Right lobe of liver (tissue), 6 donors: ENCODE measurements around the gene RPLP2. TPM values are rescaled to one million over a fixed set of nuclear protein-coding genes. Genes with fewer than 3 reads are reported as not detected.

Source experiments
- ATAC-seq, 4 donors: fragments of 200-7000 bp; cut with Tn5 transposase; one replicate each; pipeline ENCODE4 v1.9.1; 2020; ENCODE audit warnings: mild to moderate bottlenecking in 4 of 4, moderate library complexity in 4 of 4
- DNase-seq, 3 donors: peaks; one replicate each; pipeline ENCODE4 v3.0.0-alpha.2; 2020
- H3K27ac ChIP-seq, 3 donors: fragments of 200-600 bp; one replicate each; pipeline ENCODE4 v1.8.0; 2022
- H3K27me3 ChIP-seq, 2 donors: fragments of 200-600 bp; one replicate each; pipeline ENCODE4 v1.8.0; 2022
- H3K36me3 ChIP-seq, 4 donors: fragments of 200-600 bp; sonication (generic) in 1 of 4; one replicate each; pipeline versions ENCODE4 v1.5.1 to v1.8.0; 2017 to 2022; ENCODE audit warnings: control low read depth in 1 of 4
- H3K4me1 ChIP-seq, 4 donors: fragments of 200-600 bp; sonication (generic) in 1 of 4; one replicate each; pipeline versions ENCODE4 v1.5.1 to v1.8.0; 2017 to 2022; ENCODE audit warnings: control low read depth in 1 of 4
- H3K4me3 ChIP-seq, 3 donors: fragments of 200-600 bp; one replicate each; pipeline ENCODE4 v1.8.0; 2022
- H3K9me3 ChIP-seq, 4 donors: fragments of 200-600 bp; sonication (generic) in 1 of 4; one replicate each; pipeline versions ENCODE4 v1.5.1 to v1.8.0; 2017 to 2022; ENCODE audit warnings: control low read depth in 1 of 4
- POLR2A ChIP-seq: fragments of 450-650 bp; IDR thresholded peaks from one replicate; pipeline ENCODE4 v1.6.1; 2017; ENCODE audit warnings: antibody characterized with exemption, mild to moderate bottlenecking
- WGBS: methylation state at CpG from one replicate; pipeline ENCODE4 v1.1.6; 2018; ENCODE audit warnings: low coverage, low lambda C conversion rate; ENCODE audit not compliant: insufficient coverage; ENCODE audit errors: missing lambda C conversion rate; 5-methylcytosine and 5-hydroxymethylcytosine counted together
- intact Hi-C, 2 donors: fragments of 100-400 bp; cut with DNase I; formaldehyde crosslinking; loops; one replicate each; pipeline versions ENCODE4 v1.11.2 to v1.14.1; 2022
- total RNA-seq, 6 experiments: library from RNA; depleted of rRNA in 2 of 6; stranded (reverse); fragments of >200 nt in 2 of 6; fragmentation: NEBNext Ultra II Directional in 3 of 6; extraction: Animal tissue kit (Norgen Biotek cat#: 25700) in 3 of 6; gene quantifications; one replicate each; pipeline versions ENCODE4 v1.1.0 to v1.2.4, GENCODE V29; 2016 to 2023
- TF ChIP-seq, protein P1 (sequence below), 4 donors: fragments of 200-600 bp in 3 of 4; fragments of 450-650 bp in 1 of 4; IDR thresholded peaks; one replicate each; pipeline versions ENCODE4 v1.5.1 to v1.8.0; 2016 to 2022; ENCODE audit warnings: antibody characterized with exemption in 4 of 4, mild to moderate bottlenecking in 2 of 4
- donor health status: DM: no; HTN: yes; CAD: no.
- donor health status: DM: no; HTN: no; CAD: no.
- donor health status: DM: no; HTN: no; CAD: no.
- donor health status: DM: no; HTN: yes; CAD: no.
- donor health status: DM: no; HTN: yes; CAD: no.

Gene RPLP2
- total RNA-seq, 6 experiments from 2014 or later = 212 to 574 (median 457) TPM

DNA sequence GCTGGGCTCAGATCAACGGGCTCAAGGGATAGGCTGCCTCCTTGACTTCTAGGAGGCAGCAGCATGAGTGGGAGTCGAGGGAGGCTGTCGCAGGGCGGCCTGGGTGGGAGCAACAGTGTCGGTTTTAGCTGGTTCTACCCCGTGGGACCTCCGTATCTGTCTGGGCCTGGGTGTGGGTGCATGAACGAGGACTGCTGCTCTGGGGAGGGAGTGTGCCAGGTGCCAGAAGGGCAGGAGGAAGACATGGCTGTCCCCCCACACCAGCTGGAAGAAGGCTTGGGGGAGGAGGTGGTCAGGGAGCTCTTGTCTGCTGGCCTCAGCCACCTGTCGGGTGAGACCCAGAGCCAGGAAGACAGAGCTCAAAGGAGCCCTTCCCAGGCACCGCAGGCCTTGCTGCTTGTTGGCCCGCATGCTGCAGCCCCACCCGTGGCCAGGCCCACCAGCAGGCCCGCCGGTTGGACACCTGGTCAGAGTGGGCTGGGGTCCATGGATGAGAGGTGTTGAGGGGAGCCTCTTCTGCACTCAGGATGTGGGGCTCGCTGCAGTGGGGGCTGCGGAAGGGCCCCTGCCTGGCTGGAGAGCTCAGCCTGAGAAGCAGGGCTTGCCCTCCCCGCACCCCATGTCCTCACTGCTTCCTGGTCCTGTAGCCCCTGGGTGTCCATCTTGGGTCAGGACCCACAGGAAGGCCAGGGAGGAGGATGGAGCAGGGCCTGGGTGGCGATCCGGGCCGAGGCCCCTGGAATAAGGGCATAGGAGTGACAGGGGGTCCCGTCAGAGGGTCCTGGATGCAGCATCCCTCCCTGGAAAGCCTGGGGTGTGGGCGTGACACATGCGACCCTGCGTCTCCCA lies 23.3 kb upstream of the RPLP2 start:
- no peak for ATAC-seq
- no peaks in the 10 kb centered on the region for H3K27me3 ChIP-seq
- H3K4me3 ChIP-seq = no peak overlapping the region
- peak in 1 of 3 donors; percentile 51 for DNase-seq
- peaks cover 0 to 10% (median 0%) of the 10 kb centered on the region in 4 donors for H3K36me3 ChIP-seq
- intact Hi-C loops = no loop called here
- no peak overlapping the region for H3K27ac ChIP-seq
- TF ChIP-seq, protein P1, sequence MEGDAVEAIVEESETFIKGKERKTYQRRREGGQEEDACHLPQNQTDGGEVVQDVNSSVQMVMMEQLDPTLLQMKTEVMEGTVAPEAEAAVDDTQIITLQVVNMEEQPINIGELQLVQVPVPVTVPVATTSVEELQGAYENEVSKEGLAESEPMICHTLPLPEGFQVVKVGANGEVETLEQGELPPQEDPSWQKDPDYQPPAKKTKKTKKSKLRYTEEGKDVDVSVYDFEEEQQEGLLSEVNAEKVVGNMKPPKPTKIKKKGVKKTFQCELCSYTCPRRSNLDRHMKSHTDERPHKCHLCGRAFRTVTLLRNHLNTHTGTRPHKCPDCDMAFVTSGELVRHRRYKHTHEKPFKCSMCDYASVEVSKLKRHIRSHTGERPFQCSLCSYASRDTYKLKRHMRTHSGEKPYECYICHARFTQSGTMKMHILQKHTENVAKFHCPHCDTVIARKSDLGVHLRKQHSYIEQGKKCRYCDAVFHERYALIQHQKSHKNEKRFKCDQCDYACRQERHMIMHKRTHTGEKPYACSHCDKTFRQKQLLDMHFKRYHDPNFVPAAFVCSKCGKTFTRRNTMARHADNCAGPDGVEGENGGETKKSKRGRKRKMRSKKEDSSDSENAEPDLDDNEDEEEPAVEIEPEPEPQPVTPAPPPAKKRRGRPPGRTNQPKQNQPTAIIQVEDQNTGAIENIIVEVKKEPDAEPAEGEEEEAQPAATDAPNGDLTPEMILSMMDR (IDR thresholded peaks at IDR 0.05) = no peak
- TF ChIP-seq POLR2A = no peak
- H3K9me3 ChIP-seq = no peaks in the 10 kb centered on the region
- 81% methylated on average over 3 of the region's 24 CpGs for WGBS
- peaks cover 0 to 4% (median 0%) of the 10 kb centered on the region in 4 donors for H3K4me1 ChIP-seq

DNA sequence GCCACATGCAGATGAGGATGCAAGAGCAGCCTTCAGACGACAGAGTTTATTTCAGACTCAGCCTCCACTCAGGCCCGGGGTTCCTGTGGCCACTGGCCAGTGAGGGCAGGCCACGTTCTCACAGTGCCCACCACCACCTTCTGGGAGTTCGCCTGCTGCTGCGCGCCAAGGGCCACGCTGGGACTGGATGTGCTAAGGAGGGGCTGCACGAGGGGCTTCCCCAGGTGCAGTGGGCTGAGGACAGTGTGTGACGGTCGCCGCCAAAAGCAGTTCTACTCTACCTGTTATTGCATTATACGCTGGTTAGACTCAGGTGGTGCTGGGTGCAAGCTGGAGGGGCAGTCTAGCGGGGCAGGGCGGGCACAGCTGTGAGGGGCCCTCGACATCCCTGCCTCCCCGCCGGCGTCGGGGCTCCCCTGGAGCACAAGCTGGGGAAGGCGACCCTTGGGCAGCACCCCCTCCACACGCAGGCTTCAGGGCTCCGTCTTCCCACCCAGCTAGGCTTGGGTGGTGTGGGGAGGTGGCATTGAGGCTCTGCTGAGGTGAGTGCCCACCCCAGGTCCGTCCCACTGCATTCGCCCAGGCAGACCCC lies 22.6 kb upstream of the RPLP2 start:
- 89% methylated on average over 5 of the region's 24 CpGs for WGBS
- no peak overlapping the region for H3K27ac ChIP-seq
- no peak for DNase-seq

DNA sequence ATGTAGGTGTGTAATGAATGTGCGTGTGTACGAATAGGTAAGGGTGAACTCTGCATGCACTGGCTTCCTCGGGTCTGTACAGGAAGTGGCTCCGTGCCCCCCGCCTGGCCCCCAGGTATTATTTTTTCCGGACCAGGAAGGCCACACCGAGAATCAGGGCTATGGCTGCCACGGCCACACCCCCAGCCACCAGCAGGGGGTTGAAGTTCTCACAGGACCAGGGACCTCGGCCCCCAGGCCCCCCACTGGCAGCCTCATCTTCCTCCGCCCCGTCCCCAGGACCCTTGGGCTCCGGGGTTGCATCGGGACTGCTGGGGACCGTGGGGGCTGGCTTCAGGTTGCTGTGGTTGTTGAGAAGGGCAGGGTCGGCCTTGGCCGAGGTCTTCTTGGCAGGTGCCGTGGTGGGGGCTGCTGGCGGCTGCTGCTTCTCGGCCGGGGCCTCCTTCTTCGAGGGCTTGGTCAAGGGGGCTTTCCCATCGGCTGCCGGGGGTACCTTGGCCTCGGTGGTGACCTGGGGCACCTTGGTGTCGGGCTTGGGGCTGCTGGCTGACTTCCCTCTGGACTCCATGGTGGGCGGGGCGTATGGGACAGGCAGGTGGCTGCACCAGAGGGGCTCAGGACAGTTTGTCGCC lies 21.6 kb upstream of the RPLP2 start:
- intact Hi-C loops = no loop called here
- no peaks in the 10 kb centered on the region for H3K9me3 ChIP-seq
- H3K27ac ChIP-seq = no peak overlapping the region
- TF ChIP-seq, protein P1 (IDR thresholded peaks at IDR 0.05) = no peak
- no peak for TF ChIP-seq POLR2A
- ATAC-seq (no peak), DNase-seq (no peak)
- WGBS = 42% methylated on average over 8 of the region's 28 CpGs
- H3K4me3 ChIP-seq = no peak overlapping the region
- peaks cover 0 to 13% (median 0%) of the 10 kb centered on the region in 4 donors for H3K36me3 ChIP-seq
- peaks cover 0 to 4% (median 0%) of the 10 kb centered on the region in 4 donors for H3K4me1 ChIP-seq
- no peaks in the 10 kb centered on the region for H3K27me3 ChIP-seq

More for the DNA sequence above, 22.6 kb upstream of the RPLP2 start:
- Histone ChIP-seq H3K36me3 (peaks cover 0 to 10% (median 0%) of the 10 kb centered on the region in 4 donors), H3K27me3 (no peaks in the 10 kb centered on the region), H3K9me3 (no peaks in the 10 kb centered on the region), H3K4me1 (peaks cover 0 to 4% (median 0%) of the 10 kb centered on the region in 4 donors), H3K4me3 (no peak overlapping the region)
- no peak for ATAC-seq
- intact Hi-C loops = no loop called here
- TF ChIP-seq, protein P1 (IDR thresholded peaks at IDR 0.05) = no peak
- no peak for TF ChIP-seq POLR2A

DNA sequence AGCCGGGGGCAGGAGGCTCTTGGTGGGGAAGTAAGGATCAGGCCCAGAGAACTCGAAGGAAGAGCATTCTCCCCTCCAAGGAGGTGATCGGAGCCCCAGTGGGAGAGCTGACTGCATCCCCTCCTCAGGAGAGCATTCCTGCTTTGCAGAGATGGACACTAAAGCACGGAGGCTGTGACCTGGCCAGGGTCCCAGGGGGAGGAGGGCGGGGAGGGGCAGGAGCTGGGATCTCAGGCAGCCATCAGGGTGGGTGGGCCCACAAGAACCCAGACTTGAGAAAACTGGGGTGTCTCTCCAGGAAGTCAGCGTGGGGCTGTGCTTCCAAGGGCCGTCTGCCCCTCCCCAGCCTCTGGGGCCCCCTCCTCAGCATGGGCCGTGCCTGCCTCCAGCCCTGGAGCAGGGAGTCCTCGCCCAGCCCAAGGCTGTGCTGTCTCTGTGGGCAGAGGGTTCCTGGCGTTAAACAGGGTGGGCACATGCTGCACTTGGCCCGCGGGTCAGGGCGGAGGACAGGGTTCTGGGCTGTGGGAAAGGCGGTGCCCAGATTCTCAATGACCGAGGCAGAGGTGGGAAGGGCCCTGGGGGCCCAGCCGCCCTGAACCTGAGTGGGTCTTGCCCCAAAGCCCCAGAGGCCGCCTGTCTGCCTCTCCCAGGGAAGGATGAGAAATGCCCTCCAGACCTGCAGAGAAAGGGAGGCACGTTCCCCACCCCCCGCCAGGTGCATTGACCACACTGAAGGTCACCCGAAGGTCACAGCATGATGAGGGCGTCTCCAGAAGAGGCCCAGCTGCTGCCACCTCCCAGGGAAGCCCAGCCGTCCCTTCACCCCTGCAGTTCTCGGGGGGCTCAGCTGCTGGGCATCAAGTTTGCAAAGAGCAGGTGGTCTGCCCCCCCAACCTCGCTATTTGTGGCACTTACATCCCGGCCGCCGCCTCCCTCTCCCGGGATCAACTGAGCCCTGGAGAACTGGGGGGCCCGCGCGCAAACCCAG lies 20.5 kb upstream of the RPLP2 start:
- H3K27me3 ChIP-seq = no peaks in the 10 kb centered on the region
- no peaks in the 10 kb centered on the region for H3K9me3 ChIP-seq
- WGBS = 16% methylated on average over 9 of the region's 31 CpGs
- H3K4me1 ChIP-seq = peaks cover 0 to 4% (median 0%) of the 10 kb centered on the region in 4 donors
- H3K27ac ChIP-seq = no peak overlapping the region
- H3K36me3 ChIP-seq = peaks cover 0 to 7% (median 0%) of the 10 kb centered on the region in 4 donors
- no peak overlapping the region for H3K4me3 ChIP-seq
- peak in 3 of 4 donors; percentile 3 to 13 (median 4) for ATAC-seq
- TF ChIP-seq POLR2A = no peak
- TF ChIP-seq, protein P1 (IDR thresholded peaks at IDR 0.05) = no peak
- intact Hi-C loops = no loop called here
- peak in 1 of 3 donors; percentile 16 for DNase-seq
